ENCODE measurements around the gene VRK1. TPM values are rescaled to one million over a fixed set of nuclear protein-coding genes. Genes with fewer than 3 reads are reported as not detected.

VRK1 gene
- total RNA-seq, 1 donor from 2014 or later, result 126 TPM

GRCh38 chr14:96757456-96757855 lies 39.7 kb upstream of the VRK1 start:
- Mint-ChIP-seq H3K4me3 (no peak overlapping the region), H3K27me3 (ENCODE audit: insufficient read depth, low read depth) (peaks cover 8% of the 10 kb centered on the region), H3K27ac (peak overlapping the region; percentile 81), H3K4me1 (peaks cover 43% of the 10 kb centered on the region), H3K9me3 (no peaks in the 10 kb centered on the region), H3K36me3 (no peaks in the 10 kb centered on the region)
- Histone ChIP-seq H3K4me2 (no peak overlapping the region), H3F3A (ENCODE audit: low read depth) (peaks cover 20% of the 10 kb centered on the region), H3K79me2 (ENCODE audit: low read depth) (no peaks in the 10 kb centered on the region), H2AFZ (replicated peaks) (no peak overlapping the region), H3K9ac (no peak overlapping the region), H3K4me3 (no peak overlapping the region), H4K20me1 (ENCODE audit: low read depth) (no peaks in the 10 kb centered on the region), H3K36me3 (no peaks in the 10 kb centered on the region), H3K27ac (no peak overlapping the region), H3K4me1 (peaks cover 20% of the 10 kb centered on the region), H3K27me3 (no peaks in the 10 kb centered on the region), H3K9me3 (ENCODE audit: low read depth) (no peaks in the 10 kb centered on the region)
- no peak for DNase-seq (ENCODE audit: low spot score)
- TF ChIP-seq CTCF (IDR thresholded peaks at IDR 0.05), result no peak
- TF ChIP-seq EZH2phosphoT487 (IDR thresholded peaks at IDR 0.05), result no peak
- TF ChIP-seq EZH2 (IDR thresholded peaks at IDR 0.05), result no peak

- H3K9me3 Mint-ChIP-seq, result peaks cover 3% of the 10 kb centered on the region
Measured at GRCh38 chr14:96761066-96761465, 36.1 kb upstream of the VRK1 start.

GRCh38 chr14:96762650-96763049 lies 34.5 kb upstream of the VRK1 start:
- no peaks in the 10 kb centered on the region for H3K4me1 ChIP-seq
- H3K9ac ChIP-seq, result no peak overlapping the region
- Mint-ChIP-seq H3K4me1 (peaks cover 10% of the 10 kb centered on the region), H3K27me3 (ENCODE audit: insufficient read depth, low read depth) (no peaks in the 10 kb centered on the region), H3K4me3 (peak overlapping the region; percentile 80), H3K27ac (no peak overlapping the region), H3K36me3 (no peaks in the 10 kb centered on the region), H3K9me3 (peaks cover 3% of the 10 kb centered on the region)
- peak; percentile 84 for DNase-seq (ENCODE audit: low spot score)
- no peaks in the 10 kb centered on the region for H4K20me1 ChIP-seq (ENCODE audit: low read depth)
- peak overlapping the region; percentile 76 for H3K4me2 ChIP-seq
- peak overlapping the region; percentile 97 for H2AFZ ChIP-seq (replicated peaks)
- H3F3A ChIP-seq (ENCODE audit: low read depth), result peaks cover 5% of the 10 kb centered on the region
- H3K27me3 ChIP-seq, result peaks cover 3% of the 10 kb centered on the region
- no peak for TF ChIP-seq EZH2 (IDR thresholded peaks at IDR 0.05)
- TF ChIP-seq EZH2phosphoT487 (IDR thresholded peaks at IDR 0.05), result no peak
- no peak for TF ChIP-seq CTCF (IDR thresholded peaks at IDR 0.05)
- peak overlapping the region; percentile 46 for H3K4me3 ChIP-seq
- H3K79me2 ChIP-seq (ENCODE audit: low read depth), result no peaks in the 10 kb centered on the region
- no peaks in the 10 kb centered on the region for H3K9me3 ChIP-seq (ENCODE audit: low read depth)
- no peak overlapping the region for H3K27ac ChIP-seq
- no peaks in the 10 kb centered on the region for H3K36me3 ChIP-seq

More at GRCh38 chr14:96761066-96761465, 36.1 kb upstream of the VRK1 start:
- no peak for DNase-seq (ENCODE audit: low spot score)
- H3K4me1 ChIP-seq, result peaks cover under 1% of the 10 kb centered on the region
- TF ChIP-seq EZH2 (IDR thresholded peaks at IDR 0.05) (no peak), EZH2phosphoT487 (IDR thresholded peaks at IDR 0.05) (no peak), CTCF (IDR thresholded peaks at IDR 0.05) (no peak)
- H3K27ac Mint-ChIP-seq, result no peak overlapping the region
- no peak overlapping the region for H3K4me3 Mint-ChIP-seq
- H3K9ac ChIP-seq, result no peak overlapping the region
- peaks cover 3% of the 10 kb centered on the region for H3K27me3 ChIP-seq
- H3K36me3 Mint-ChIP-seq, result no peaks in the 10 kb centered on the region
- peaks cover 6% of the 10 kb centered on the region for H3K27me3 Mint-ChIP-seq (ENCODE audit: insufficient read depth, low read depth)
- no peaks in the 10 kb centered on the region for H3K9me3 ChIP-seq (ENCODE audit: low read depth)
- no peaks in the 10 kb centered on the region for H4K20me1 ChIP-seq (ENCODE audit: low read depth)
- peaks cover 5% of the 10 kb centered on the region for H3F3A ChIP-seq (ENCODE audit: low read depth)
- H3K36me3 ChIP-seq, result no peaks in the 10 kb centered on the region
- H3K4me2 ChIP-seq, result no peak overlapping the region
- H2AFZ ChIP-seq (replicated peaks), result no peak overlapping the region
- H3K27ac ChIP-seq, result no peak overlapping the region
- H3K4me1 Mint-ChIP-seq, result peaks cover 18% of the 10 kb centered on the region
- no peaks in the 10 kb centered on the region for H3K79me2 ChIP-seq (ENCODE audit: low read depth)
- H3K4me3 ChIP-seq, result no peak overlapping the region

Data from neural progenitor cell (in vitro differentiated cells).